GM12874 (cell line): ENCODE measurements around the gene SPRR5.

Source experiments
- CTCF ChIP-seq: IDR thresholded peaks from 2 replicates; pipeline ENCODE4 v1.5.1; 2011; ENCODE audit warnings: low read depth, mild to moderate bottlenecking, control low read depth, low read length, moderate library complexity; ENCODE audit not compliant: insufficient read depth

SPRR5 gene

GRCh38 chr1:152907686-152908601 is 39.1 kb upstream of the SPRR5 start, which contains the start of gene IVL:
Gene IVL, plus strand, starts transcription at chr1:152908546. Its CDS starts 1,252 bp downstream, at chr1:152909798.
- TF ChIP-seq CTCF, result no peak

DNA sequence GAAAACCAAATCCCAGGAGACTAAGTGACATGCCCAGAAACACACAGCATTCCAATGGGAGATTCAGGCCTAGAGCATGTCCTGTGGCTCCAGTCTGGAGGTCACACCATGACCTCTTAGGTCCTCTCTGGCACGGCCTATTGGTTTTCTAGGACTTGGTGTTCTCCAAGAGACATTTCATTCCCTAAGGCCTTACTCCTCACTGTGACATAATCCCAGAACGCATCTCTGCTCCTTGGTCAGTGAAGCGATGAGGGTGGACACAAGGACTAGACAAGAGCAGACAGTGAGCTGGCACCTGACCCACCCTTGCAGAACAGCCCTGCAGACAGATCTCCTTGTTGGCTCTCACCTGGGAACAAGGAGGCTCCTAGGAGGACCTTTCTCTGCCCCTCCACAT is 37.8 kb upstream of the SPRR5 start:
- no peak for TF ChIP-seq CTCF

GRCh38 chr1:152912471-152912870 is 34.5 kb upstream of the SPRR5 start:
- no peak for TF ChIP-seq CTCF

DNA sequence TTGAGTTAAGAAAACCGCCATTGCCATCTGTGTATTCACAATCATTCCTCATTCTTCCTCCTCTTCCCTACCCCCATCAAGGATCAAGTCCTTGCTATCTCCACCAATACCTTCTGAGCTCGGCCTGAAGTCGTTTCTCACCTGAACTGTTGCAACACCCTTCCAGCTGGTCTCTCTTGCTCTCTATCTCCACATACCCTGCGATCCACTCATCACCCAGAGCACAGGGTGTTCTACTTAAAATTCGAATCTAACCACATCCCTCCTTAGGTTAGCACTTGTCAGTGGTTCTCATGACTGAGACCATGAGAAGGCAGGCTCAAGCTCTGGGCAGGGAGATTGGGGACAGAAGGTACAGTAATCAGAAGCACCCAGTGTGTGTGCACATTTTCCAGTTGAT is 34.1 kb upstream of the SPRR5 start:
- no peak for TF ChIP-seq CTCF

GRCh38 chr1:152917794-152918193 is 29.2 kb upstream of the SPRR5 start:
- TF ChIP-seq CTCF, result peak; percentile 42; the same call in 1 of the 2 replicates

DNA sequence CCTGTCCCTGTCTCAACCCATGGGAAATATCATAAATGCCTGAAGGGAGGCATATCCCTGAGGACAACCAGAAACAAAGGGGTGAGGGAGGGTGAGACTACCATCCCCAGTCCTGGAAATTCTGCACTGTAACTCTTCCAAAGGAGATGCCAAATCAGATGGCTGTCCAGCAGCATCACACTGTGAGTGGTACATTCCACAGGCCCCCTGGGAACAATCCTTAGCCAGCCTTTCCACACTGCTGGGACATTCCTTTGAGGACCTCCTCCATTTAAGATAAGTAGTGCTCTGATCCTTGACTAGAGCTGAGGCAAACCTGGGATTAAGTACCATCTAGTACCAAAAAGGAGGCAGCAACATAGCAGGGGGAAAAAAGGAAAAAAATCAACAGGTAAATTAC is 27.9 kb upstream of the SPRR5 start:
- TF ChIP-seq CTCF, result no peak

DNA sequence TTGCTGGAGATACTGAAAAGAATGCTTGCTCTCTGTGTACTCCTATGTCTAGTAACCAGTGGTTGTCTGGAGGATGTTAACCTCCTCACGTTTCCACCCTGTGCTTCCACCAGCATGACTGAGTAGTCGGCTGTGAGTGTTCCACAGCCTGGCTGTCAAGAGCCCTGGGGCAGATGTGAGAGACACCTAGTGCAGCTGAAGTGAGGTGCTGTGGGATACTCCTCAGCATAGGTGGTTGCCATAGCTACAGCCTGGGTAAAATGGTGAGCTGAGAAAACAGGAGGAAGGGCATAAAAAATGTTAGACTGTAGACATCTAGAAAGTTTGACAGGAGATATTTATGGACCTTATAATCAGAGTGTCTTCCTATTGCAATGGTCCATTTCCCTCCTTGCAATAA is 22.8 kb upstream of the SPRR5 start:
- TF ChIP-seq CTCF, result no peak
